ENCODE results near the gene SEMA6A.
A peak's percentile ranks its signal among the peaks of the same experiment; 100 is the strongest.

DNA sequence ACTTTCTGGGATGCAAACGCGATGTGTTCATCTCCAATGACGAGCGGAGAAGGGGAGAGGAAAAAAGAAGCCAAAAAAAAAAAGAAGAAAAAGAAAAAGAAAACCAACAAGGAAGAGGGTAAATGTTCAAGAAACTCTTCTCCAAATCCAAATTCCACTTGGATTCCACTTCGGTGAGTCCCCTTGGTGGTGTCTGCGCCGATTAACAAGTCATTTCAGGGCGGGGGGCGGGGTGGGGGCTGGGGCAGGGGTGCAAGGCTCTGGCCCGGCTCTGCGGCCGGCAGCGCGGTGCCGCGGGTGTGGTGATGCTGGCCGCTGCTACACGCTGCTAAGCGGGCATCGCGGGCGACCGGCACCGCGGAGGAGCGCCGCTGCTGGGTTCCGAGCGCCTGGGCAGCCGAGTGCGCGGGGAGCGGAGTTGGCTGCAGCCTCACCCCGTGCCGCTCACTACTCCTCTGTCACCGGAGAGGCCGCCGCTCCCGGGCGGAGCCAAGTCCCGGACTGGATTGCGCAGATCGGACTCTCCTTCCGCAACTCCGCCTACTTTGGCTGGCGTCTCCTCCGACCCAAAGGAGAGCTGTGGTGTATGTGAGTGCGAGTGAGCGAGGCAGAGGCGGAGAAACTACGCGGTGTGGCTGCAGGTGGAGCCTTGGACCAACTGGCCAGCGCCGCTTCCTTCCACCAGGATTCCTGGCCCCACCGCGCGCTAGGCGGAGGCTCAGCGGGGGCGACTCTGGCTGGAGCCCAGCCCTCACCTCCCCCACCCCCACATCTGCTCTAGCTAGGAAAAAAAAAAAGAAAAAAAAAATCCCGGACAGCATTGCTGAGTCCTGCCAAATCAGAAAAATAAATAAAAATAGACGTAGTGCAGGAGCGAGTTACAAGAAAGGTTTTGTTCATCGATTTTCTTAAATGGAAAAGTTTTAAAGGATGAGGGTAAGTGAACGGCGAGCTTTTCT lies at the start of gene SEMA6A:
- TF ChIP-seq, protein P1, sequence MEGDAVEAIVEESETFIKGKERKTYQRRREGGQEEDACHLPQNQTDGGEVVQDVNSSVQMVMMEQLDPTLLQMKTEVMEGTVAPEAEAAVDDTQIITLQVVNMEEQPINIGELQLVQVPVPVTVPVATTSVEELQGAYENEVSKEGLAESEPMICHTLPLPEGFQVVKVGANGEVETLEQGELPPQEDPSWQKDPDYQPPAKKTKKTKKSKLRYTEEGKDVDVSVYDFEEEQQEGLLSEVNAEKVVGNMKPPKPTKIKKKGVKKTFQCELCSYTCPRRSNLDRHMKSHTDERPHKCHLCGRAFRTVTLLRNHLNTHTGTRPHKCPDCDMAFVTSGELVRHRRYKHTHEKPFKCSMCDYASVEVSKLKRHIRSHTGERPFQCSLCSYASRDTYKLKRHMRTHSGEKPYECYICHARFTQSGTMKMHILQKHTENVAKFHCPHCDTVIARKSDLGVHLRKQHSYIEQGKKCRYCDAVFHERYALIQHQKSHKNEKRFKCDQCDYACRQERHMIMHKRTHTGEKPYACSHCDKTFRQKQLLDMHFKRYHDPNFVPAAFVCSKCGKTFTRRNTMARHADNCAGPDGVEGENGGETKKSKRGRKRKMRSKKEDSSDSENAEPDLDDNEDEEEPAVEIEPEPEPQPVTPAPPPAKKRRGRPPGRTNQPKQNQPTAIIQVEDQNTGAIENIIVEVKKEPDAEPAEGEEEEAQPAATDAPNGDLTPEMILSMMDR (IDR thresholded peaks at IDR 0.05; ENCODE audit: low read depth, low read length, missing input control) = peak; percentile 11
- no peak for TF ChIP-seq GABPA (IDR thresholded peaks at IDR 0.05 in 1 of 2, conservative IDR thresholded peaks at IDR 0.05 in 1 of 2)
- TF ChIP-seq RXRA (IDR thresholded peaks at IDR 0.05) = peak; percentile 12 to 34
- peak; percentile 34 to 59 for TF ChIP-seq RAD21 (IDR thresholded peaks at IDR 0.05)
- TF ChIP-seq NR2F2 (IDR thresholded peaks at IDR 0.05) = no peak
- TF ChIP-seq, protein P2, sequence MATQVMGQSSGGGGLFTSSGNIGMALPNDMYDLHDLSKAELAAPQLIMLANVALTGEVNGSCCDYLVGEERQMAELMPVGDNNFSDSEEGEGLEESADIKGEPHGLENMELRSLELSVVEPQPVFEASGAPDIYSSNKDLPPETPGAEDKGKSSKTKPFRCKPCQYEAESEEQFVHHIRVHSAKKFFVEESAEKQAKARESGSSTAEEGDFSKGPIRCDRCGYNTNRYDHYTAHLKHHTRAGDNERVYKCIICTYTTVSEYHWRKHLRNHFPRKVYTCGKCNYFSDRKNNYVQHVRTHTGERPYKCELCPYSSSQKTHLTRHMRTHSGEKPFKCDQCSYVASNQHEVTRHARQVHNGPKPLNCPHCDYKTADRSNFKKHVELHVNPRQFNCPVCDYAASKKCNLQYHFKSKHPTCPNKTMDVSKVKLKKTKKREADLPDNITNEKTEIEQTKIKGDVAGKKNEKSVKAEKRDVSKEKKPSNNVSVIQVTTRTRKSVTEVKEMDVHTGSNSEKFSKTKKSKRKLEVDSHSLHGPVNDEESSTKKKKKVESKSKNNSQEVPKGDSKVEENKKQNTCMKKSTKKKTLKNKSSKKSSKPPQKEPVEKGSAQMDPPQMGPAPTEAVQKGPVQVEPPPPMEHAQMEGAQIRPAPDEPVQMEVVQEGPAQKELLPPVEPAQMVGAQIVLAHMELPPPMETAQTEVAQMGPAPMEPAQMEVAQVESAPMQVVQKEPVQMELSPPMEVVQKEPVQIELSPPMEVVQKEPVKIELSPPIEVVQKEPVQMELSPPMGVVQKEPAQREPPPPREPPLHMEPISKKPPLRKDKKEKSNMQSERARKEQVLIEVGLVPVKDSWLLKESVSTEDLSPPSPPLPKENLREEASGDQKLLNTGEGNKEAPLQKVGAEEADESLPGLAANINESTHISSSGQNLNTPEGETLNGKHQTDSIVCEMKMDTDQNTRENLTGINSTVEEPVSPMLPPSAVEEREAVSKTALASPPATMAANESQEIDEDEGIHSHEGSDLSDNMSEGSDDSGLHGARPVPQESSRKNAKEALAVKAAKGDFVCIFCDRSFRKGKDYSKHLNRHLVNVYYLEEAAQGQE (IDR thresholded peaks at IDR 0.05) = no peak
- TF ChIP-seq, protein P3, sequence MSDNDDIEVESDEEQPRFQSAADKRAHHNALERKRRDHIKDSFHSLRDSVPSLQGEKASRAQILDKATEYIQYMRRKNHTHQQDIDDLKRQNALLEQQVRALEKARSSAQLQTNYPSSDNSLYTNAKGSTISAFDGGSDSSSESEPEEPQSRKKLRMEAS (IDR thresholded peaks at IDR 0.05) = peak; percentile 10
- TF ChIP-seq FOXA1 (IDR thresholded peaks at IDR 0.05) = no peak
- TF ChIP-seq SP1 (IDR thresholded peaks at IDR 0.05) = no peak
- TF ChIP-seq, protein P4, sequence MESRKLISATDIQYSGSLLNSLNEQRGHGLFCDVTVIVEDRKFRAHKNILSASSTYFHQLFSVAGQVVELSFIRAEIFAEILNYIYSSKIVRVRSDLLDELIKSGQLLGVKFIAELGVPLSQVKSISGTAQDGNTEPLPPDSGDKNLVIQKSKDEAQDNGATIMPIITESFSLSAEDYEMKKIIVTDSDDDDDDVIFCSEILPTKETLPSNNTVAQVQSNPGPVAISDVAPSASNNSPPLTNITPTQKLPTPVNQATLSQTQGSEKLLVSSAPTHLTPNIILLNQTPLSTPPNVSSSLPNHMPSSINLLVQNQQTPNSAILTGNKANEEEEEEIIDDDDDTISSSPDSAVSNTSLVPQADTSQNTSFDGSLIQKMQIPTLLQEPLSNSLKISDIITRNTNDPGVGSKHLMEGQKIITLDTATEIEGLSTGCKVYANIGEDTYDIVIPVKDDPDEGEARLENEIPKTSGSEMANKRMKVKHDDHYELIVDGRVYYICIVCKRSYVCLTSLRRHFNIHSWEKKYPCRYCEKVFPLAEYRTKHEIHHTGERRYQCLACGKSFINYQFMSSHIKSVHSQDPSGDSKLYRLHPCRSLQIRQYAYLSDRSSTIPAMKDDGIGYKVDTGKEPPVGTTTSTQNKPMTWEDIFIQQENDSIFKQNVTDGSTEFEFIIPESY (IDR thresholded peaks at IDR 0.05) = no peak
- TF ChIP-seq, protein P5, sequence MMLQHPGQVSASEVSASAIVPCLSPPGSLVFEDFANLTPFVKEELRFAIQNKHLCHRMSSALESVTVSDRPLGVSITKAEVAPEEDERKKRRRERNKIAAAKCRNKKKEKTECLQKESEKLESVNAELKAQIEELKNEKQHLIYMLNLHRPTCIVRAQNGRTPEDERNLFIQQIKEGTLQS (IDR thresholded peaks at IDR 0.05) = no peak
- TF ChIP-seq EGR1 (IDR thresholded peaks at IDR 0.05; ENCODE audit: low read depth in 2 of 2) = peak in 1 of 2 donors; percentile 34
- TF ChIP-seq TAF1 (conservative IDR thresholded peaks at IDR 0.05) = no peak

Measured in liver (tissue), 3 donors.